ENCODE measurements around the gene GRIN3A.
A peak's percentile ranks its signal among the peaks of the same experiment; 100 is the strongest.

GRIN3A gene

GRCh38 chr9:101639785-101640665 lies 98.4 kb downstream of the GRIN3A start:
- no peak for TF ChIP-seq JUND (IDR thresholded peaks at IDR 0.05; ENCODE audit: low read depth)
- DNase-seq (ENCODE audit: low read depth in 1 of 2, low spot score in 1 of 2), result no peak
- in situ Hi-C loops (cut with HindIII; ENCODE audit: low pct_unique_long_range_greater_than_20kb, low sequenced_read_pairs), result no loop called here

DNA sequence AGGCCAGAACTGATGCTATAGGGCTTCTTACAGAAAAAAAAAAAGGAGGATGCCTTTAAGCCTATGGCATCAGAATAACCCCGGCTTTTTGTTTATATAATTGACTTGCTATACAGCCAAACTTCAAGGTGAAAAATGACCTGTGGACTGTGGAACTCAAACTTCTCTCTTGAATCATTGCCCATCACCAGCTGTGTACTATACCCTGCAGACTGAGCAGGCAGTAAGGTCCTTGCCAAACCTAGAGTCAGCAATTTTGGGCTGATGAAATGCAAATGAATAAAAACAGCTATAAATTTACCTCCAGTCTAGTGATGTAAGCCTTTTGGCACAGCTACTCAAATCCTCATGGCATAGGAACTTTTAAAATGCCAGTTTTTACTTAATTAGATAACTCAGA lies 99.1 kb downstream of the GRIN3A start:
- DNase-seq (ENCODE audit: low read depth in 1 of 2, low spot score in 1 of 2), result no peak
- in situ Hi-C loops (cut with HindIII; ENCODE audit: low pct_unique_long_range_greater_than_20kb, low sequenced_read_pairs), result no loop called here
- TF ChIP-seq JUND (IDR thresholded peaks at IDR 0.05; ENCODE audit: low read depth), result no peak

DNA sequence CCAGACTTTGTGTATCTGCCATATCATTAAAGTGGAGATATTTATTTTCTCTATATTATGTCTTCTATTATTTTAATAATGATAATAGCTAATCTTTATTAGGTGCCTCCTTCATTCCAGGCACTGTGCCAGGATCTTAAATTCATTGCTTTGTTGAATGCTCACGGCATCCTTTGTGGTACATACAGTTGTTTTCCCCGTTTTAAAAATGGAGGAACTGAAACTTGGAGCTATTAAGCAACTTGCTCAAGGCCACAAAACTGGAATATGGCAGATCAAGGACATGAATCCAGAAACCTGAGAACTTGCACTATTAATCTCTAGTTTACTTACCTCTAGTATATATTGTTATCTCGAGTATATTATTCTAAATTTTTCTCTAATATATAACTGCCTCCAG lies 102.2 kb downstream of the GRIN3A start:
- no peak for TF ChIP-seq JUND (IDR thresholded peaks at IDR 0.05; ENCODE audit: low read depth)
- DNase-seq (ENCODE audit: low read depth in 1 of 2, low spot score in 1 of 2), result no peak
- in situ Hi-C loops (cut with HindIII; ENCODE audit: low pct_unique_long_range_greater_than_20kb, low sequenced_read_pairs), result no loop called here

DNA sequence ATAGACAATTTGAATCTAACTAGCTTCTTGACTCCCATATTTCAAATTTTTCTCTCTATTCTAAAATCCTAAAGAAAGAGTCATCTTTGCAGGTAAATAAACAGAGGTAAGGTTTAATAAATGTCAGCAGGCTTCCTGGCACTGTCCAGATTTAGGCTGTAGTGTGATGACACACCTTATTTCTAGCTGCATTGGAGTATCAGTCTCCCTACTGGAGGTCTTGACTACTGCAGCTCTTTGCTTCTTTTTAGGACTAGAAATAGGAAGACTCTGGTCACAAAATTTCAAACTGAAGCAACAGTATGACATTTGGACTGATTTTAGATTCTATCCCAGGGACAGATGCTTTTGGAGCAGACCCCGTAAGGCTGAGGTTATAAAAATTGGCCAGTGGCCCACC lies 103.0 kb downstream of the GRIN3A start:
- TF ChIP-seq JUND (IDR thresholded peaks at IDR 0.05; ENCODE audit: low read depth), result no peak
- in situ Hi-C loops (cut with HindIII; ENCODE audit: low pct_unique_long_range_greater_than_20kb, low sequenced_read_pairs), result no loop called here
- DNase-seq (ENCODE audit: low read depth in 1 of 2, low spot score in 1 of 2), result no peak

DNA sequence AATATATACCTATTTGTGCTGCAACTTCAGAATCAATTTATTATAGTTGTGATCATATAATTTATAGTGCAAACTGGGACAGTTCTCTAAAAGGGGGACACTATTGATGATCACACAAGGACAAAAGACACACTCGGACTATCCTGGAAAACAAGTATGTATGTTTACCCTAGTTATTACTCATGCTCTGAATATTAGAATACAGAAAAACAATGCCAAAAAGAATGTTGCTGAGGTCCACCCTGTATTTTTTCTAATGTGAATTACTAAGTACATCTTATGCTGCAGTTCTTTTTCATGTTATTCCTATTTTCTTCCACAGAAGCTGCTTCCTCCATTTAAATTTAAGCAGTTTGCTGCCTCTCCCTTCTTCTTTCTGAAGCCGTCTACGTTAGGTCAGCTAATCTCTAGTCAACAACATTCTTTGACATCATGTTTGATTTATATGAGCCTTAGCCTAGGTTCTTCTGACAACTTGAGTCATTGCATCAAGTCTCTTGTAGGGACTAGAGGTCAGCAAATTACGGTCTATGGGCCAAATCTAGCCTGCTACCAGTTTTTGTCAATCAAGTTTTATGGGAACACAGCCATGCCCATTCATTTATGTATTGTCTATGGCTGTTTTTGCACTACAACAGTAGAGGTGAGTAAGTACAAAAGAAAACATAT lies 103.6 kb downstream of the GRIN3A start:
- DNase-seq (ENCODE audit: low read depth in 1 of 2, low spot score in 1 of 2), result no peak
- in situ Hi-C loops (cut with HindIII; ENCODE audit: low pct_unique_long_range_greater_than_20kb, low sequenced_read_pairs), result no loop called here
- TF ChIP-seq JUND (IDR thresholded peaks at IDR 0.05; ENCODE audit: low read depth), result no peak

DNA sequence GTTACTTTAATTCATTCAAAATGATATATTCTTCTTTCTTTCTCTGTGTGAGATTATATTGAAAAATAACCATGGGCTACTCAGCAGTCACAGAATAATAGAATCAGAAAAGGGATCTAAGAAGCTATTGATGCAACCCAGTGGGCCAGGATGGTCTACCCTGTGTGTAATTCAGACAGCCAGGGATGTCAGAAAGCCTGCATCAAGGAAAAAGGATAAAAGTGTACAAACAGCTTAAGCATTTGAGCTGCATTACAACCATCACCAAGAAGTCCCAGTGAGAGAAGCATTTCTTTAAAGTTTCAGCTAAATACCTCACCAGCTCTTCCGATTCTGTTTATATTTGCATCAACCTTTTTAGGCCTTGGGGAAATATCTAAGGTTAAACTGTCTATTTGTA lies 105.8 kb downstream of the GRIN3A start:
- no peak for DNase-seq (ENCODE audit: low read depth in 1 of 2, low spot score in 1 of 2)
- TF ChIP-seq JUND (IDR thresholded peaks at IDR 0.05; ENCODE audit: low read depth), result no peak
- in situ Hi-C loops (cut with HindIII; ENCODE audit: low pct_unique_long_range_greater_than_20kb, low sequenced_read_pairs), result no loop called here

GRCh38 chr9:101631892-101632291 lies 106.6 kb downstream of the GRIN3A start:
- no peak for DNase-seq (ENCODE audit: low read depth in 1 of 2, low spot score in 1 of 2)
- in situ Hi-C loops (cut with HindIII; ENCODE audit: low pct_unique_long_range_greater_than_20kb, low sequenced_read_pairs), result no loop called here
- TF ChIP-seq JUND (IDR thresholded peaks at IDR 0.05; ENCODE audit: low read depth), result no peak

GRCh38 chr9:101629636-101630035 lies 108.8 kb downstream of the GRIN3A start:
- TF ChIP-seq JUND (IDR thresholded peaks at IDR 0.05; ENCODE audit: low read depth), result no peak
- no peak for DNase-seq (ENCODE audit: low read depth in 1 of 2, low spot score in 1 of 2)
- in situ Hi-C loops (cut with HindIII; ENCODE audit: low pct_unique_long_range_greater_than_20kb, low sequenced_read_pairs), result no loop called here

GRCh38 chr9:101628173-101628572 lies 110.3 kb downstream of the GRIN3A start:
- no peak for TF ChIP-seq JUND (IDR thresholded peaks at IDR 0.05; ENCODE audit: low read depth)
- peak; percentile 9 to 51 for DNase-seq (ENCODE audit: low read depth in 1 of 2, low spot score in 1 of 2)
- in situ Hi-C loops (cut with HindIII; ENCODE audit: low pct_unique_long_range_greater_than_20kb, low sequenced_read_pairs), result no loop called here

DNA sequence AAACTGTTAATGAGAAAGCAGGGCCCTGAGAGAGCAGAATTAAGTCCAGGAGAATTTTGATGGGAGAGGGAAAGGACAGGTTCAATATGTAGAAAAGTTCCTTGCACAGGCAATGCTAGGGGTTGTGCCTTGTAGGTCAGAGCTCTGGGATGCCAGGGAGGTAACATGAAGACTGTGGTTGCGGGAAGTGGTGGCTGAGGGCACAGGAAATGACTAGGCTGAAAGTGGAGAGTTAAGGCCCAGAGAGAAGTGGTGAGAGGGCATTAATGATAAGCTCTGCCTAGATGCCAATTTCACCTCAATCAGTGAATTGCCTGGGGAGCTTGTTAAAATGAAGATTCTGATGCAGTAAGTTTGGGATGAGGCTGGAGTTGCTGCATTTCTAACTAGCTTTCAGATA lies 112.2 kb downstream of the GRIN3A start:
- in situ Hi-C loops (cut with HindIII; ENCODE audit: low pct_unique_long_range_greater_than_20kb, low sequenced_read_pairs), result no loop called here
- no peak for TF ChIP-seq JUND (IDR thresholded peaks at IDR 0.05; ENCODE audit: low read depth)
- DNase-seq (ENCODE audit: low read depth in 1 of 2, low spot score in 1 of 2), result no peak

DNA sequence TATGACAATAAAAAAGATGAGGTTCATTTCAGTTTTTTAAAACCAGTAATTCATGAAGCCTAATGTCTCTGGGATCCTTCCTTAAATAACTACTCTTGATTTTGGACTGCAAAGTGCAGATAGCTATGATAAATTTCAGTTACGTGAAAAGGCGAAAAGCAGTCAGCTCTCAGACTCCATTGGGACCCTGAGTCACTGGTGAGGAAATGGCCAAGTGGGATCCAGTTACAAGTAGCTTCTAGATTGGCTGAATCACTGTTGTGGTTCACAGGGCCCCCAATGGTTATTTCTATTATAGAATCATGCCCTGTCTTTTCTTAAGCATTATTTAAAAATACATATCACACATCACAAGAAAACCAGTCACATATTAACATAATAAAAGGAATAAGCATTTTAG lies 112.6 kb downstream of the GRIN3A start:
- in situ Hi-C loops (cut with HindIII; ENCODE audit: low pct_unique_long_range_greater_than_20kb, low sequenced_read_pairs), result no loop called here
- DNase-seq (ENCODE audit: low read depth in 1 of 2, low spot score in 1 of 2), result no peak
- no peak for TF ChIP-seq JUND (IDR thresholded peaks at IDR 0.05; ENCODE audit: low read depth)

DNA sequence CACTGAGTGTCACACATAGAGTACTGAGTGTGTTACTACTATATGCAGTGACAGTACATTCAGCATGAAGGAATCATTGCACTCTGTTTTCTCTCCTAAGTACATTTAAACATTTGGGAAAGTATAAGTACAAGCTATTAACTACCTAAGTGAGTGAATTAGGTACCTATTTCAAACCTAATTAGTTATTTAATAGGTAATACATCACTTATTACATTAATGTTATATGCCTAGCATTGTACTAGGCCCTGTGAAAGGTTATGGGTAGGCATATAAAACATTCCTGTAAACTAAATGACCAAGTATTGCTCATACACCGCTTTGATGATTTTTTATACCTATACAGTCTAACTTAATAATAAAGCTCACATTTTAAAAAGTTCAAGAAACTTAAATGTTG lies 118.0 kb downstream of the GRIN3A start:
- DNase-seq (ENCODE audit: low read depth in 1 of 2, low spot score in 1 of 2), result no peak
- TF ChIP-seq JUND (IDR thresholded peaks at IDR 0.05; ENCODE audit: low read depth), result no peak
- in situ Hi-C loops (cut with HindIII; ENCODE audit: low pct_unique_long_range_greater_than_20kb, low sequenced_read_pairs), result no loop called here

GRCh38 chr9:101618698-101619097 lies 119.7 kb downstream of the GRIN3A start:
- no peak for DNase-seq (ENCODE audit: low read depth in 1 of 2, low spot score in 1 of 2)
- in situ Hi-C loops (cut with HindIII; ENCODE audit: low pct_unique_long_range_greater_than_20kb, low sequenced_read_pairs), result no loop called here
- no peak for TF ChIP-seq JUND (IDR thresholded peaks at IDR 0.05; ENCODE audit: low read depth)
